GM19238 (cell line): ENCODE data around the gene TEX19.
"Not testable (repeated sequence)": the region's sequence is repeated elsewhere in the genome, so short reads cannot be mapped to it uniquely, and the experiment has no call there.

Experiments used
- DNase-seq: peaks from one replicate; pipeline ENCODE4 v3.0.0; 2011; ENCODE audit warnings: low spot score; ENCODE audit not compliant: insufficient read length

The TEX19 gene

GRCh38 chr17:82334622-82335394 lies 24.2 kb upstream of the TEX19 start:
- DNase-seq = peak; percentile 54

- no peak for DNase-seq
Measured at GRCh38 chr17:82338858-82339633, 20.0 kb upstream of the TEX19 start.

- DNase-seq = no peak
Measured at GRCh38 chr17:82339634-82340580, 19.1 kb upstream of the TEX19 start.

- DNase-seq = no peak
Measured at GRCh38 chr17:82342361-82343079, 16.5 kb upstream of the TEX19 start.

- no peak for DNase-seq
Measured at GRCh38 chr17:82343560-82343959, 15.5 kb upstream of the TEX19 start.

GRCh38 chr17:82344175-82344907 lies 14.7 kb upstream of the TEX19 start:
- DNase-seq = no peak

GRCh38 chr17:82345151-82345976 lies 13.7 kb upstream of the TEX19 start:
- no peak for DNase-seq

GRCh38 chr17:82346342-82347300 lies 12.4 kb upstream of the TEX19 start:
- no peak for DNase-seq

GRCh38 chr17:82347994-82348393 lies 11.1 kb upstream of the TEX19 start:
- DNase-seq = not testable (repeated sequence)

- DNase-seq = no peak
Measured at GRCh38 chr17:82348434-82348833, 10.6 kb upstream of the TEX19 start.

- DNase-seq = no peak
Measured at GRCh38 chr17:82348866-82349265, 10.2 kb upstream of the TEX19 start.

- DNase-seq = no peak
Measured at GRCh38 chr17:82349287-82349701, 9.8 kb upstream of the TEX19 start.

GRCh38 chr17:82350182-82351030 lies 8.6 kb upstream of the TEX19 start:
- no peak for DNase-seq

GRCh38 chr17:82351254-82351712 lies 7.8 kb upstream of the TEX19 start:
- DNase-seq = no peak

GRCh38 chr17:82351713-82352488 lies 7.1 kb upstream of the TEX19 start:
- peak; percentile 78 for DNase-seq

GRCh38 chr17:82353484-82353883 lies 5.6 kb upstream of the TEX19 start:
- no peak for DNase-seq
